T-helper 22 cell (primary cell): ENCODE measurements around the gene SMARCC1.

Source experiments
- DNase-seq: peaks from one replicate; pipeline ENCODE4 v3.0.0-alpha.2; 2020; ENCODE audit warnings: low read depth

The SMARCC1 gene

GRCh38 chr3:47542471-47543173 is 239.1 kb downstream of the SMARCC1 start:
- no peak for DNase-seq

- DNase-seq, result no peak
Measured at GRCh38 chr3:47541583-47542108, 240.0 kb downstream of the SMARCC1 start.

- no peak for DNase-seq
Measured at GRCh38 chr3:47540281-47540680, 241.4 kb downstream of the SMARCC1 start.

GRCh38 chr3:47536967-47537366 is 244.7 kb downstream of the SMARCC1 start:
- no peak for DNase-seq

GRCh38 chr3:47536221-47536891 is 245.3 kb downstream of the SMARCC1 start:
- no peak for DNase-seq
